ENCODE results near the gene PARD3.

DNA sequence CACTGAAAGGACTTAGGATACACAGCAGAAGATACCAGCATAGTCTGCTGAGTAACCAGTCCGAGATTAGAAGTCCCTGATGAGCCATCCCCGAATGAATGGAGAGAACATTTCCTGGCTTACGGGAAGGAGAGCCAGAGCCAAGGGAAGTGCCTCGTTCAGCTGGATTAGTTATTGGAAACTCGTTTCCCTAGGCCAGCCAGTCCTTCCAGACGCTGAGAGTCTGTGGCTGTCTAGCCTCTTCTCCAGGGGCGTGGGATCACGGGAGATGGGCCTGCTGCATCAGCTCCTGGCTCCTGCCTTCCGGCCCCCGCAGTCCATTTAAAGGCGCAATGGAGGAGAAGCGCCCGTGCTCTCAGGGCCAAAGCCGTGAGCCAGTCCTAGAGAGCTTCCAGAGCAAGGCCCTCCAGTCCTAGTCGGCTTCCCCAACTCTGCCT lies 712.8 kb downstream of the PARD3 start:
- TF ChIP-seq POLR2A (IDR thresholded peaks at IDR 0.05): no peak
- TF ChIP-seq, protein P1, sequence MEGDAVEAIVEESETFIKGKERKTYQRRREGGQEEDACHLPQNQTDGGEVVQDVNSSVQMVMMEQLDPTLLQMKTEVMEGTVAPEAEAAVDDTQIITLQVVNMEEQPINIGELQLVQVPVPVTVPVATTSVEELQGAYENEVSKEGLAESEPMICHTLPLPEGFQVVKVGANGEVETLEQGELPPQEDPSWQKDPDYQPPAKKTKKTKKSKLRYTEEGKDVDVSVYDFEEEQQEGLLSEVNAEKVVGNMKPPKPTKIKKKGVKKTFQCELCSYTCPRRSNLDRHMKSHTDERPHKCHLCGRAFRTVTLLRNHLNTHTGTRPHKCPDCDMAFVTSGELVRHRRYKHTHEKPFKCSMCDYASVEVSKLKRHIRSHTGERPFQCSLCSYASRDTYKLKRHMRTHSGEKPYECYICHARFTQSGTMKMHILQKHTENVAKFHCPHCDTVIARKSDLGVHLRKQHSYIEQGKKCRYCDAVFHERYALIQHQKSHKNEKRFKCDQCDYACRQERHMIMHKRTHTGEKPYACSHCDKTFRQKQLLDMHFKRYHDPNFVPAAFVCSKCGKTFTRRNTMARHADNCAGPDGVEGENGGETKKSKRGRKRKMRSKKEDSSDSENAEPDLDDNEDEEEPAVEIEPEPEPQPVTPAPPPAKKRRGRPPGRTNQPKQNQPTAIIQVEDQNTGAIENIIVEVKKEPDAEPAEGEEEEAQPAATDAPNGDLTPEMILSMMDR (IDR thresholded peaks at IDR 0.05): no peak
